DMS114 treated with DMSO at 0.1 percent for 48 hours (cell line): ENCODE data around the gene SLC25A26.
"Not testable (repeated sequence)": the region's sequence is repeated elsewhere in the genome, so short reads cannot be mapped to it uniquely, and the experiment has no call there.

Experiments
- DNase-seq: peaks from one replicate; lab custom pipeline; 2025; ENCODE audit not compliant: unreplicated experiment; lab: John Stamatoyannopoulos, UW

SLC25A26 gene

GRCh38 chr3:66406831-66407610 lies 186.2 kb downstream of the SLC25A26 start:
- DNase-seq = no peak

- no peak for DNase-seq
Observed at GRCh38 chr3:66407611-66408218, 186.9 kb downstream of the SLC25A26 start.

- DNase-seq = no peak
Observed at GRCh38 chr3:66409771-66410754, 189.3 kb downstream of the SLC25A26 start.

- no peak for DNase-seq
Observed at GRCh38 chr3:66410976-66411375, 190.2 kb downstream of the SLC25A26 start.

GRCh38 chr3:66411474-66411873 lies 190.7 kb downstream of the SLC25A26 start:
- DNase-seq = no peak

- no peak for DNase-seq
Observed at GRCh38 chr3:66411961-66412887, 191.4 kb downstream of the SLC25A26 start.

GRCh38 chr3:66413151-66413751 lies 192.4 kb downstream of the SLC25A26 start:
- no peak for DNase-seq

GRCh38 chr3:66414846-66415245 lies 194.0 kb downstream of the SLC25A26 start:
- DNase-seq = no peak

GRCh38 chr3:66415867-66416428 lies 195.1 kb downstream of the SLC25A26 start:
- no peak for DNase-seq

- DNase-seq = no peak
Observed at GRCh38 chr3:66416556-66417304, 195.9 kb downstream of the SLC25A26 start.

- DNase-seq = no peak
Observed at GRCh38 chr3:66418475-66418931, 197.7 kb downstream of the SLC25A26 start.

GRCh38 chr3:66419036-66419435 lies 198.2 kb downstream of the SLC25A26 start:
- no peak for DNase-seq

- not testable (repeated sequence) for DNase-seq
Observed at GRCh38 chr3:66421144-66421543, 200.3 kb downstream of the SLC25A26 start.

- not testable (repeated sequence) for DNase-seq
Observed at GRCh38 chr3:66421893-66422292, 201.1 kb downstream of the SLC25A26 start.

GRCh38 chr3:66423791-66424190 lies 203.0 kb downstream of the SLC25A26 start:
- no peak for DNase-seq

- no peak for DNase-seq
Observed at GRCh38 chr3:66425032-66425431, 204.2 kb downstream of the SLC25A26 start.

GRCh38 chr3:66425576-66426114 lies 204.8 kb downstream of the SLC25A26 start:
- no peak for DNase-seq

GRCh38 chr3:66426135-66426534 lies 205.3 kb downstream of the SLC25A26 start:
- no peak for DNase-seq
